ENCODE measurements around the gene PTGIR. TPM values are rescaled to one million over a fixed set of nuclear protein-coding genes. Genes with fewer than 3 reads are reported as not detected.

PTGIR gene
- total RNA-seq, 1 donor from 2014 or later: 0.26 TPM

- Histone ChIP-seq H3K36me3 (ENCODE audit: control insufficient read depth, insufficient read depth, low read length) (no peaks in the 10 kb centered on the region), H3K4me3 (ENCODE audit: low read depth, low read length) (no peak overlapping the region), H3K27me3 (ENCODE audit: control insufficient read depth, insufficient read depth, low read length) (peaks cover 5% of the 10 kb centered on the region)
- FAIRE-seq (no peak), DNase-seq (ENCODE audit: low read depth) (peak; percentile 40)
- TF ChIP-seq CTCF (IDR thresholded peaks at IDR 0.05; ENCODE audit: insufficient read depth, low read length, severe bottlenecking): peak; percentile 87
Observed at GRCh38 chr19:46616631-46617322, 8.1 kb downstream of the PTGIR start.

GRCh38 chr19:46615966-46616365, 8.9 kb downstream of the PTGIR start:
- Histone ChIP-seq H3K4me3 (ENCODE audit: low read depth, low read length) (no peak overlapping the region), H3K27me3 (ENCODE audit: control insufficient read depth, insufficient read depth, low read length) (peaks cover 2% of the 10 kb centered on the region), H3K36me3 (ENCODE audit: control insufficient read depth, insufficient read depth, low read length) (no peaks in the 10 kb centered on the region)
- DNase-seq (ENCODE audit: low read depth) (no peak), FAIRE-seq (no peak)
- TF ChIP-seq CTCF (IDR thresholded peaks at IDR 0.05; ENCODE audit: insufficient read depth, low read length, severe bottlenecking): no peak

GRCh38 chr19:46614114-46614722, 10.7 kb downstream of the PTGIR start:
- H3K36me3 ChIP-seq (ENCODE audit: control insufficient read depth, insufficient read depth, low read length): peaks cover 9% of the 10 kb centered on the region
- DNase-seq (ENCODE audit: low read depth): peak; percentile 52
- no peak overlapping the region for H3K4me3 ChIP-seq (ENCODE audit: low read depth, low read length)
- no peaks in the 10 kb centered on the region for H3K27me3 ChIP-seq (ENCODE audit: control insufficient read depth, insufficient read depth, low read length)
- no peak for FAIRE-seq
- peak; percentile 84 for TF ChIP-seq CTCF (IDR thresholded peaks at IDR 0.05; ENCODE audit: insufficient read depth, low read length, severe bottlenecking)

GRCh38 chr19:46613525-46613924, 11.4 kb downstream of the PTGIR start:
- Histone ChIP-seq H3K4me3 (ENCODE audit: low read depth, low read length) (no peak overlapping the region), H3K36me3 (ENCODE audit: control insufficient read depth, insufficient read depth, low read length) (peaks cover 14% of the 10 kb centered on the region), H3K27me3 (ENCODE audit: control insufficient read depth, insufficient read depth, low read length) (no peaks in the 10 kb centered on the region)
- no peak for FAIRE-seq
- TF ChIP-seq CTCF (IDR thresholded peaks at IDR 0.05; ENCODE audit: insufficient read depth, low read length, severe bottlenecking): no peak
- DNase-seq (ENCODE audit: low read depth): no peak

- TF ChIP-seq CTCF (IDR thresholded peaks at IDR 0.05; ENCODE audit: insufficient read depth, low read length, severe bottlenecking): no peak
- no peak overlapping the region for H3K4me3 ChIP-seq (ENCODE audit: low read depth, low read length)
- peaks cover 31% of the 10 kb centered on the region for H3K36me3 ChIP-seq (ENCODE audit: control insufficient read depth, insufficient read depth, low read length)
- DNase-seq (ENCODE audit: low read depth) (no peak), FAIRE-seq (no peak)
- H3K27me3 ChIP-seq (ENCODE audit: control insufficient read depth, insufficient read depth, low read length): no peaks in the 10 kb centered on the region
Observed at GRCh38 chr19:46611776-46612175, 13.1 kb downstream of the PTGIR start.

Measured in bronchial epithelial cell (primary cell).